Caco-2 (cell line): ENCODE results near the gene RNPEP. TPM values are rescaled to one million over a fixed set of nuclear protein-coding genes. Genes with fewer than 3 reads are reported as not detected.

Experiments
- BruUV-seq: library from RNA; stranded (reverse); fragments of 400-500 nt; replicated peaks from 2 replicates; lab custom pipeline; 2021; lab: Mats Ljungman, UMichigan
- CTCF ChIA-PET: fragments of 300-600 bp; sonication (Branson Sonifier 250); formaldehyde crosslinking; loops from one replicate; lab custom pipeline; 2022; ENCODE audit warnings: antibody characterized with exemption; lab: Charles Lee
- POLR2A ChIA-PET: fragments of 300-600 bp; sonication (Branson Sonifier 250); formaldehyde crosslinking; loops from one replicate; lab custom pipeline; 2022; ENCODE audit warnings: antibody characterized with exemption; lab: Charles Lee
- DNase-seq, 2 experiments: peaks; one replicate each; pipeline versions ENCODE4 v3.0.0 to v3.0.0-alpha.2; 2020 to 2022
- H3K27me3 ChIP-seq: replicated peaks from 2 replicates; pipeline ENCODE4 v1.6.0; 2011; ENCODE audit warnings: low read length; ENCODE audit not compliant: control insufficient read depth, insufficient read depth
- H3K36me3 ChIP-seq: 2 replicates; pipeline ENCODE4 v1.5.1; 2011; ENCODE audit warnings: low read length; ENCODE audit not compliant: control insufficient read depth, insufficient read depth
- H3K4me1 ChIP-seq: fragments of 250-450 bp; sonication (Bioruptor Pico); 2 replicates; pipeline ENCODE4 v1.5.1; 2020; ENCODE audit warnings: mild to moderate bottlenecking
- H3K4me3 ChIP-seq: 2 replicates; pipeline ENCODE4 v1.5.1; 2011; ENCODE audit warnings: low read depth, mild to moderate bottlenecking, control low read depth, low read length
- H3K9me3 ChIP-seq: fragments of 250-450 bp; sonication (Bioruptor Pico); 2 replicates; pipeline ENCODE4 v1.5.1; 2020; ENCODE audit warnings: mild to moderate bottlenecking, moderate library complexity
- H3K27ac Mint-ChIP-seq: one replicate; pipeline ENCODE4 v1.8.0; 2022; ENCODE audit warnings: mixed read lengths; ENCODE audit not compliant: unreplicated experiment
- H3K27me3 Mint-ChIP-seq: one replicate; pipeline ENCODE4 v1.8.0; 2022; ENCODE audit warnings: mixed read lengths; ENCODE audit not compliant: insufficient read depth, unreplicated experiment
- H3K36me3 Mint-ChIP-seq: one replicate; pipeline ENCODE4 v1.8.0; 2022; ENCODE audit warnings: mild to moderate bottlenecking, mixed read lengths; ENCODE audit not compliant: insufficient read depth, unreplicated experiment
- H3K4me1 Mint-ChIP-seq: one replicate; pipeline ENCODE4 v1.8.0; 2022; ENCODE audit warnings: low read depth, mixed read lengths; ENCODE audit not compliant: unreplicated experiment
- H3K4me3 Mint-ChIP-seq: one replicate; pipeline ENCODE4 v1.8.0; 2022; ENCODE audit warnings: mild to moderate bottlenecking, moderate library complexity, mixed read lengths; ENCODE audit not compliant: unreplicated experiment
- H3K9me3 Mint-ChIP-seq: one replicate; pipeline ENCODE4 v1.8.0; 2022; ENCODE audit warnings: mixed read lengths; ENCODE audit not compliant: unreplicated experiment
- intact Hi-C: fragments of 100-400 bp; cut with micrococcal nuclease; formaldehyde crosslinking; loops from one replicate; pipeline ENCODE4 v1.10.0; 2022; ENCODE audit not compliant: unreplicated experiment
- total RNA-seq: library from RNA; stranded (reverse); gene quantifications from 2 replicates; pipeline ENCODE4 v1.2.3, GENCODE V29; 2022
- TF ChIP-seq, protein P1 (sequence below), 2 experiments: fragments of 200-600 bp in 1 of 2; IDR thresholded peaks; 1 replicate in 1 of 2; 2 replicates in 1 of 2; pipeline versions ENCODE4 v1.5.1 to v1.8.0; 2011 to 2022; ENCODE audit warnings: antibody characterized with exemption in 1 of 2, control low read depth in 1 of 2, inconsistent platforms in 1 of 2, low read depth in 1 of 2, low read length in 1 of 2, mild to moderate bottlenecking in 1 of 2, moderate library complexity in 1 of 2; ENCODE audit not compliant: insufficient read depth in 1 of 2, severe bottlenecking in 1 of 2, unreplicated experiment in 1 of 2

Gene RNPEP
- total RNA-seq, 1 experiment from 2014 or later, result 75.9 TPM

DNA sequence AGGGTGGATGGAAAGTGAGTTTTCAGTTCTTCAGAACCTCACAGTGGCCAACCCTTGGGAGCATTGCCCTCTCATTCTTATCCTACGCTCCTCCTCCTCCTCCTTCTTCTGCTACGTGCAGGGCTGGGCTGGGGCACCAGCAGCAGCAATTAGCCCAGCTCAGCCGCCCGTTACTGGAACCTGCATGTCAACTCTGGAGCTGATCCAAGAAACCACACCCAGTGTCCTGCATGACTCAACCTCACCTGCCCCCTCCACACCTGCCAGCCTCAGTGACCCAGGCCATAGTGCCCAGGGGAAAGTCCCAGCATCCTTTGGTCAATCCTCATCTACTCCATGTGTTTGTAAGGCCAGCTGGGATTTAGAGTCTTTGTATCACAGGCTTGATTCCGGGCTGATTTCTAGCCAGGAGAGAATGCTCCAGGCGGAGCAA lies 40.6 kb downstream of the RNPEP start:
- POLR2A ChIA-PET, result interaction anchor here (1.7 to 1.9 kb wide), 2 partner anchors 12 kb away, joined by 6 to 20 read pairs; partner anchors contain the start of gene ELF3
- H3K4me3 Mint-ChIP-seq, result no peak overlapping the region
- intact Hi-C loops, result no loop called here
- peak; percentile 64 to 86 for DNase-seq
- no peaks in the 10 kb centered on the region for H3K36me3 ChIP-seq
- H3K27me3 ChIP-seq, result no peaks in the 10 kb centered on the region
- peak overlapping the region; percentile 77 for H3K27ac Mint-ChIP-seq
- TF ChIP-seq, protein P1, sequence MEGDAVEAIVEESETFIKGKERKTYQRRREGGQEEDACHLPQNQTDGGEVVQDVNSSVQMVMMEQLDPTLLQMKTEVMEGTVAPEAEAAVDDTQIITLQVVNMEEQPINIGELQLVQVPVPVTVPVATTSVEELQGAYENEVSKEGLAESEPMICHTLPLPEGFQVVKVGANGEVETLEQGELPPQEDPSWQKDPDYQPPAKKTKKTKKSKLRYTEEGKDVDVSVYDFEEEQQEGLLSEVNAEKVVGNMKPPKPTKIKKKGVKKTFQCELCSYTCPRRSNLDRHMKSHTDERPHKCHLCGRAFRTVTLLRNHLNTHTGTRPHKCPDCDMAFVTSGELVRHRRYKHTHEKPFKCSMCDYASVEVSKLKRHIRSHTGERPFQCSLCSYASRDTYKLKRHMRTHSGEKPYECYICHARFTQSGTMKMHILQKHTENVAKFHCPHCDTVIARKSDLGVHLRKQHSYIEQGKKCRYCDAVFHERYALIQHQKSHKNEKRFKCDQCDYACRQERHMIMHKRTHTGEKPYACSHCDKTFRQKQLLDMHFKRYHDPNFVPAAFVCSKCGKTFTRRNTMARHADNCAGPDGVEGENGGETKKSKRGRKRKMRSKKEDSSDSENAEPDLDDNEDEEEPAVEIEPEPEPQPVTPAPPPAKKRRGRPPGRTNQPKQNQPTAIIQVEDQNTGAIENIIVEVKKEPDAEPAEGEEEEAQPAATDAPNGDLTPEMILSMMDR (IDR thresholded peaks at IDR 0.05; ENCODE audit: insufficient read depth in 1 of 2, low read depth in 1 of 2, low read length in 1 of 2, severe bottlenecking in 1 of 2, unreplicated experiment in 1 of 2), result no peak
- H3K27me3 Mint-ChIP-seq, result no peaks in the 10 kb centered on the region
- peaks cover 20% of the 10 kb centered on the region for H3K4me1 Mint-ChIP-seq
- BruUV-seq, result no TSS peak
- no peaks in the 10 kb centered on the region for H3K9me3 Mint-ChIP-seq
- peaks cover 12% of the 10 kb centered on the region for H3K36me3 Mint-ChIP-seq
- H3K4me3 ChIP-seq, result no peak overlapping the region
- no peaks in the 10 kb centered on the region for H3K9me3 ChIP-seq
- CTCF ChIA-PET, result interaction anchor here (2.1 kb wide), 1 partner anchor 13 kb away, joined by 5 read pairs; the partner anchor contains the start of gene ELF3
- peaks cover 43% of the 10 kb centered on the region for H3K4me1 ChIP-seq

DNA sequence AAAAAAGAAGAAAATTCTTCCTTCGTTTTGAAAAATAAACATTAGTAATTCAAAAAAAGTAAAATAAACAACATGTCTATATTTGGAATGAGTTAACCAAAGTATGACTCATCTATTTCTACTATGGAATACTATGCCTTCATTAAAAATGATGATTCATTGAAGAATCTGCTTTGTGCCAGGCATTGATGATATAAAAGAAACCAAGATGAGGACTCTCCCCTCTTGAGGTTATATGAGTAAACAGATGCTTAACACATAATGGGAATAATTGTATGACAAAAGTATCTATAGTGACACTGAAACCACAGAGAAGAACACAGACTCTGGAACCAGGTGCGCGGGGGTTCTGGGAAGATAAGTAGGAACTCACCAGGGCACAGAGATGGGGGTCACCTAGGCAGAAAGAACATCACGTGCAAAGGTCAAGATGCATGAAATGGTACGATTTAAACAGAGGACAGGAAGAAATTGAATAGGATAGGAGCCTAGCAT lies 46.8 kb downstream of the RNPEP start:
- H3K27me3 ChIP-seq, result no peaks in the 10 kb centered on the region
- CTCF ChIA-PET, result no interaction called here

DNA sequence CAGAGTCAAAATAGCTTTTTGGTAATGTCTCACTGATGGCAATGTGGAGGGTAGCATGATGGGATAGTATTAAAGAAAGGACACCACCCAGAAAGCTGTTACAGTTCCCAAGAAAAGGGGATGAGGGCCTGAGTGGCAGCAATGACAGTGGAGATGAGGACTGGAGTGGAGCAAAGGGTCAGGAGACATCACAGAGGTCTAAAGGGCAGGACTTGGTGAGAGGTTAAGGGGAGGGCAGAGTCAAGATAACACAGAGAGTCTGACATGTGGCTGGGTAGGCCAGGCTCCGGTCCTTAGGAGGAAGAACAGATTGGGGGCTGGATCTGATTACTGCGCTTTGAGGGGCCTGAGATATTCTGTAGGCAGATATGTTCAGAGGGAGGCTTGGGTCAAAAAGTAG lies 47.3 kb downstream of the RNPEP start:
- Histone ChIP-seq H3K27me3 (no peaks in the 10 kb centered on the region), H3K4me1 (peaks cover 38% of the 10 kb centered on the region), H3K4me3 (no peak overlapping the region), H3K9me3 (no peaks in the 10 kb centered on the region), H3K36me3 (no peaks in the 10 kb centered on the region)
- no peaks in the 10 kb centered on the region for H3K9me3 Mint-ChIP-seq
- ChIA-PET CTCF (no interaction called here), POLR2A (no interaction called here)
- H3K4me3 Mint-ChIP-seq, result no peak overlapping the region
- DNase-seq, result no peak
- TF ChIP-seq, protein P1 (IDR thresholded peaks at IDR 0.05; ENCODE audit: insufficient read depth in 1 of 2, low read depth in 1 of 2, low read length in 1 of 2, severe bottlenecking in 1 of 2, unreplicated experiment in 1 of 2), result no peak
- H3K4me1 Mint-ChIP-seq, result peaks cover 39% of the 10 kb centered on the region
- no peaks in the 10 kb centered on the region for H3K27me3 Mint-ChIP-seq
- H3K27ac Mint-ChIP-seq, result peak overlapping the region; percentile 48
- peaks cover 8% of the 10 kb centered on the region for H3K36me3 Mint-ChIP-seq
- intact Hi-C loops, result no loop called here
- no TSS peak for BruUV-seq

More for the DNA sequence above, 46.8 kb downstream of the RNPEP start:
- Mint-ChIP-seq H3K9me3 (no peaks in the 10 kb centered on the region), H3K27me3 (no peaks in the 10 kb centered on the region), H3K4me3 (no peak overlapping the region), H3K4me1 (peaks cover 34% of the 10 kb centered on the region), H3K36me3 (peaks cover 6% of the 10 kb centered on the region), H3K27ac (peak overlapping the region; percentile 48)
- H3K4me1 ChIP-seq, result peaks cover 35% of the 10 kb centered on the region
- BruUV-seq, result no TSS peak
- DNase-seq, result no peak
- no peaks in the 10 kb centered on the region for H3K36me3 ChIP-seq
- POLR2A ChIA-PET, result interaction anchor here (1.2 kb wide), 1 partner anchor 19 kb away, joined by 3 read pairs; the partner anchor contains the start of gene ELF3
- no peaks in the 10 kb centered on the region for H3K9me3 ChIP-seq
- no peak overlapping the region for H3K4me3 ChIP-seq
- intact Hi-C loops, result no loop called here
- TF ChIP-seq, protein P1 (IDR thresholded peaks at IDR 0.05; ENCODE audit: insufficient read depth in 1 of 2, low read depth in 1 of 2, low read length in 1 of 2, severe bottlenecking in 1 of 2, unreplicated experiment in 1 of 2), result no peak
